ENCODE results near the gene ZDHHC18.
"Not testable (repeated sequence)": the region's sequence is repeated elsewhere in the genome, so short reads cannot be mapped to it uniquely, and the experiment has no call there.

Gene ZDHHC18

GRCh38 chr1:26833432-26834405, 7.2 kb downstream of the ZDHHC18 start:
- peak; percentile 78 for DNase-seq

GRCh38 chr1:26837665-26838064, 11.2 kb downstream of the ZDHHC18 start:
- DNase-seq: not testable (repeated sequence)

- DNase-seq: no peak
Measured at GRCh38 chr1:26838474-26839338, 12.2 kb downstream of the ZDHHC18 start.

- DNase-seq: no peak
Measured at GRCh38 chr1:26839339-26839722, 12.8 kb downstream of the ZDHHC18 start.

GRCh38 chr1:26839779-26840178, 13.3 kb downstream of the ZDHHC18 start:
- no peak for DNase-seq

GRCh38 chr1:26844424-26845196, 18.1 kb downstream of the ZDHHC18 start:
- no peak for DNase-seq

- not testable (repeated sequence) for DNase-seq
Measured at GRCh38 chr1:26847826-26848225, 21.3 kb downstream of the ZDHHC18 start.

GRCh38 chr1:26848499-26848898, 22.0 kb downstream of the ZDHHC18 start:
- DNase-seq: no peak

GRCh38 chr1:26848941-26849774, 22.7 kb downstream of the ZDHHC18 start:
- DNase-seq: no peak

- no peak for DNase-seq
Measured at GRCh38 chr1:26851106-26851684, 24.7 kb downstream of the ZDHHC18 start.

- no peak for DNase-seq
Measured at GRCh38 chr1:26852701-26853100, 26.2 kb downstream of the ZDHHC18 start.

- DNase-seq: peak; percentile 81
Measured at GRCh38 chr1:26853156-26853555, 26.7 kb downstream of the ZDHHC18 start.

- no peak for DNase-seq
Measured at GRCh38 chr1:26853600-26853999, 27.1 kb downstream of the ZDHHC18 start.

- DNase-seq: no peak
Measured at GRCh38 chr1:26854906-26855305, 28.4 kb downstream of the ZDHHC18 start.

- DNase-seq: no peak
Measured at GRCh38 chr1:26855636-26856035, 29.1 kb downstream of the ZDHHC18 start.

- DNase-seq: no peak
Measured at GRCh38 chr1:26856181-26856580, 29.7 kb downstream of the ZDHHC18 start.

- DNase-seq: no peak
Measured at GRCh38 chr1:26856604-26857469, 30.3 kb downstream of the ZDHHC18 start.

GRCh38 chr1:26857473-26858060, 31.1 kb downstream of the ZDHHC18 start:
- DNase-seq: no peak

GRCh38 chr1:26858160-26858559, 31.7 kb downstream of the ZDHHC18 start:
- DNase-seq: no peak

Measured in activated naive CD4-positive, alpha-beta T cell treated with anti-CD3 and anti-CD28 coated beads, Interleukin-2, amount 50 U/mL, for 16 hours (primary cell).